C4-2B (cell line): ENCODE measurements around the gene WDR83.

ENCODE experiments used
- ZFX ChIP-seq: fragments of 450-650 bp; IDR thresholded peaks from 2 replicates; pipeline ENCODE4 v1.6.1; 2017
- TF ChIP-seq, protein P1 (sequence below): fragments of 450-650 bp; conservative IDR thresholded peaks from 2 replicates; pipeline ENCODE4 v1.5.1; 2017; ENCODE audit warnings: mild to moderate bottlenecking

DNA sequence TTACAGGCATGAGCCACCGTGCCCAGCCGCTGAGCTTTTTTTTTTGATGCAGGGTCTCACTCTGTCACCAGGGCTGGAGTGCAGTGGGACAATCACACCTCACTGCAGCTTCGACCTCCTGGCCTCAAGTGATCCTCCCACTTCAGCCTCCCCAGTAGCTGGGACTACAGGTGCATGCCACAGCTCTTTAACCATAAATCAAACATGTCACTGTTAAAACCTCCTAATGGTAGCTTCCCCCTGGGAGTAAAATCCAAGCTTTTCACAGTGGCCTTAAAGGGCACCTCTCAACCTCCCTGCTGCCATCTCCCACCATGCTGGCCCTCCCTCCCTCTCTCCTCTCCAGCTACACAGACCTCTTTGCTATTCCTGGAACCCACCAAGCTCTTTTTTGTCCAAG, 19.2 kb downstream of the WDR83 start:
- TF ChIP-seq, protein P1, sequence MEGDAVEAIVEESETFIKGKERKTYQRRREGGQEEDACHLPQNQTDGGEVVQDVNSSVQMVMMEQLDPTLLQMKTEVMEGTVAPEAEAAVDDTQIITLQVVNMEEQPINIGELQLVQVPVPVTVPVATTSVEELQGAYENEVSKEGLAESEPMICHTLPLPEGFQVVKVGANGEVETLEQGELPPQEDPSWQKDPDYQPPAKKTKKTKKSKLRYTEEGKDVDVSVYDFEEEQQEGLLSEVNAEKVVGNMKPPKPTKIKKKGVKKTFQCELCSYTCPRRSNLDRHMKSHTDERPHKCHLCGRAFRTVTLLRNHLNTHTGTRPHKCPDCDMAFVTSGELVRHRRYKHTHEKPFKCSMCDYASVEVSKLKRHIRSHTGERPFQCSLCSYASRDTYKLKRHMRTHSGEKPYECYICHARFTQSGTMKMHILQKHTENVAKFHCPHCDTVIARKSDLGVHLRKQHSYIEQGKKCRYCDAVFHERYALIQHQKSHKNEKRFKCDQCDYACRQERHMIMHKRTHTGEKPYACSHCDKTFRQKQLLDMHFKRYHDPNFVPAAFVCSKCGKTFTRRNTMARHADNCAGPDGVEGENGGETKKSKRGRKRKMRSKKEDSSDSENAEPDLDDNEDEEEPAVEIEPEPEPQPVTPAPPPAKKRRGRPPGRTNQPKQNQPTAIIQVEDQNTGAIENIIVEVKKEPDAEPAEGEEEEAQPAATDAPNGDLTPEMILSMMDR, result no peak
- TF ChIP-seq ZFX, result no peak
